Vagina (tissue), 2 donors: ENCODE data around the gene CD1C.

Experiments used
- CTCF ChIP-seq, 3 experiments: fragments of 450-650 bp in 2 of 3; fragments of 200-600 bp in 1 of 3; sonication (generic) in 1 of 3; IDR thresholded peaks; one replicate each; pipeline ENCODE4 v1.5.1; 2017 to 2019; ENCODE audit warnings: antibody characterized with exemption in 3 of 3, mild to moderate bottlenecking in 2 of 3, moderate library complexity in 2 of 3
- POLR2A ChIP-seq, 2 donors: fragments of 450-650 bp; IDR thresholded peaks; one replicate each; pipeline ENCODE4 v1.6.1; 2017; ENCODE audit warnings: antibody characterized with exemption in 2 of 2, mild to moderate bottlenecking in 2 of 2, moderate library complexity in 2 of 2

DNA sequence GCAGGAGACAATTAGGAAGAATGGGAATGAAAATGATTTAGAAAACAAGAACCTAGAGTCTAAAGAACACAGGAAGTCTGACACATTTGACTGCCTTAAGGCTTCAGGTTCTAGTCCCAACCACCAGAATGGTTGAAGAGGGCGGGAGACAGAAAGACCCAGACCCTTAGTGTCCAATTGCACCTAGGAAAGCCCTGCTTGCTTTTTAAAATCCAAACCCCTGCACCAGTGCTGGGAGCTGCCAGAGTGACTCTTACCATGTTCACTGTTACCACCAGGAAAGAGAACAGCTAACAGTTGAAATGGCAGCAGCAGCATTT lies 41.3 kb downstream of the CD1C start:
- TF ChIP-seq CTCF (IDR thresholded peaks at IDR 0.05) (no peak), POLR2A (IDR thresholded peaks at IDR 0.05) (no peak)
